ENCODE measurements around the gene PYDC1. TPM values are rescaled to one million over a fixed set of nuclear protein-coding genes. Genes with fewer than 3 reads are reported as not detected.

Gene PYDC1
- total and polyA plus RNA-seq, 2 donors = 1.3 to 10.1 TPM

- H3K27me3 ChIP-seq (ENCODE audit: control insufficient read depth in 2 of 2, insufficient read depth in 1 of 2, low read length in 1 of 2) = no peaks in the 10 kb centered on the region
- DNase-seq (ENCODE audit: low read depth in 6 of 9, low spot score in 9 of 9) = no peak
- no peak overlapping the region for H3K27ac ChIP-seq (ENCODE audit: low read depth in 1 of 2, low read length in 1 of 2)
- no peak overlapping the region for H3K4me3 ChIP-seq (ENCODE audit: low read length in 2 of 2)
- WGBS = 93% methylated on average over 5 of the region's 5 CpGs
- peaks cover 78 to 90% of the 10 kb centered on the region in 2 donors for H3K36me3 ChIP-seq (ENCODE audit: control insufficient read depth in 2 of 2, insufficient read depth in 2 of 2, low read length in 1 of 2)
- H3K4me1 ChIP-seq (ENCODE audit: control insufficient read depth in 2 of 2, insufficient read depth in 2 of 2, low read length in 2 of 2) = peaks cover 16 to 39% of the 10 kb centered on the region in 2 donors
- H3K9me3 ChIP-seq (ENCODE audit: control insufficient read depth in 2 of 2, insufficient read depth in 1 of 2, low read length in 1 of 2) = no peaks in the 10 kb centered on the region
These were observed 31.6 kb downstream of the PYDC1 start for GRCh38 chr16:31185339-31185738.

GRCh38 chr16:31184888-31185287 is 32.0 kb downstream of the PYDC1 start:
- DNase-seq (ENCODE audit: low read depth in 6 of 9, low spot score in 9 of 9) = no peak
- Histone ChIP-seq H3K4me1 (ENCODE audit: control insufficient read depth in 2 of 2, insufficient read depth in 2 of 2, low read length in 2 of 2) (peaks cover 16 to 39% of the 10 kb centered on the region in 2 donors), H3K9me3 (ENCODE audit: control insufficient read depth in 2 of 2, insufficient read depth in 1 of 2, low read length in 1 of 2) (no peaks in the 10 kb centered on the region), H3K27ac (ENCODE audit: low read depth in 1 of 2, low read length in 1 of 2) (no peak overlapping the region), H3K27me3 (ENCODE audit: control insufficient read depth in 2 of 2, insufficient read depth in 1 of 2, low read length in 1 of 2) (no peaks in the 10 kb centered on the region), H3K4me3 (ENCODE audit: low read length in 2 of 2) (no peak overlapping the region), H3K36me3 (ENCODE audit: control insufficient read depth in 2 of 2, insufficient read depth in 2 of 2, low read length in 1 of 2) (peaks cover 74 to 85% of the 10 kb centered on the region in 2 donors)
- 98% methylated on average over 14 of the region's 14 CpGs for whole genome bisulfite sequencing

- Histone ChIP-seq H3K27ac (ENCODE audit: low read depth in 1 of 2, low read length in 1 of 2) (no peak overlapping the region), H3K36me3 (ENCODE audit: control insufficient read depth in 2 of 2, insufficient read depth in 2 of 2, low read length in 1 of 2) (peaks cover 66 to 73% of the 10 kb centered on the region in 2 donors), H3K4me3 (ENCODE audit: low read length in 2 of 2) (no peak overlapping the region), H3K9me3 (ENCODE audit: control insufficient read depth in 2 of 2, insufficient read depth in 1 of 2, low read length in 1 of 2) (no peaks in the 10 kb centered on the region), H3K4me1 (ENCODE audit: control insufficient read depth in 2 of 2, insufficient read depth in 2 of 2, low read length in 2 of 2) (peaks cover 18 to 47% of the 10 kb centered on the region in 2 donors), H3K27me3 (ENCODE audit: control insufficient read depth in 2 of 2, insufficient read depth in 1 of 2, low read length in 1 of 2) (no peaks in the 10 kb centered on the region)
- 95% methylated on average over 10 of the region's 10 CpGs for WGBS
- no peak for DNase-seq (ENCODE audit: low read depth in 6 of 9, low spot score in 9 of 9)
These were observed 33.2 kb downstream of the PYDC1 start for GRCh38 chr16:31183432-31184428.

GRCh38 chr16:31182391-31182790 is 34.5 kb downstream of the PYDC1 start:
- Histone ChIP-seq H3K9me3 (ENCODE audit: control insufficient read depth in 2 of 2, insufficient read depth in 1 of 2, low read length in 1 of 2) (no peaks in the 10 kb centered on the region), H3K36me3 (ENCODE audit: control insufficient read depth in 2 of 2, insufficient read depth in 2 of 2, low read length in 1 of 2) (peaks cover 53 to 60% of the 10 kb centered on the region in 2 donors), H3K27me3 (ENCODE audit: control insufficient read depth in 2 of 2, insufficient read depth in 1 of 2, low read length in 1 of 2) (no peaks in the 10 kb centered on the region), H3K4me1 (ENCODE audit: control insufficient read depth in 2 of 2, insufficient read depth in 2 of 2, low read length in 2 of 2) (peaks cover 25 to 58% of the 10 kb centered on the region in 2 donors), H3K27ac (ENCODE audit: low read depth in 1 of 2, low read length in 1 of 2) (no peak overlapping the region), H3K4me3 (ENCODE audit: low read length in 2 of 2) (peak overlapping the region; percentile 90 to 99)
- 63% methylated on average over 7 of the region's 7 CpGs for WGBS
- DNase-seq (ENCODE audit: low read depth in 6 of 9, low spot score in 9 of 9) = no peak

- Histone ChIP-seq H3K4me1 (ENCODE audit: control insufficient read depth in 2 of 2, insufficient read depth in 2 of 2, low read length in 2 of 2) (peaks cover 34 to 69% of the 10 kb centered on the region in 2 donors), H3K27ac (ENCODE audit: low read depth in 1 of 2, low read length in 1 of 2) (peak overlapping the region; percentile 99 to 100)
These were observed 35.7 kb downstream of the PYDC1 start for GRCh38 chr16:31181102-31181830.

GRCh38 chr16:31179747-31180459 is 37.0 kb downstream of the PYDC1 start, which contains the start of gene FUS:
TSS of gene FUS (plus strand) at chr16:31180139. CDS start at chr16:31180215, 76 bp downstream.
- Histone ChIP-seq H3K4me1 (ENCODE audit: control insufficient read depth in 2 of 2, insufficient read depth in 2 of 2, low read length in 2 of 2) (peaks cover 30 to 59% of the 10 kb centered on the region in 2 donors), H3K9me3 (ENCODE audit: control insufficient read depth in 2 of 2, insufficient read depth in 1 of 2, low read length in 1 of 2) (no peaks in the 10 kb centered on the region), H3K27me3 (ENCODE audit: control insufficient read depth in 2 of 2, insufficient read depth in 1 of 2, low read length in 1 of 2) (no peaks in the 10 kb centered on the region), H3K27ac (ENCODE audit: low read depth in 1 of 2, low read length in 1 of 2) (peak within 1 kb of the TSS; percentile 99 to 100), H3K4me3 (ENCODE audit: low read length in 2 of 2) (peak within 1 kb of the TSS; percentile 90 to 99), H3K36me3 (ENCODE audit: control insufficient read depth in 2 of 2, insufficient read depth in 2 of 2, low read length in 1 of 2) (peaks cover 28 to 35% of the 10 kb centered on the region in 2 donors)
- under 1% methylated on average over 69 of the region's 69 CpGs for WGBS
- DNase-seq (ENCODE audit: low read depth in 6 of 9, low spot score in 9 of 9) = peak; percentile 86 to 98 (median 94)

More at GRCh38 chr16:31181102-31181830, 35.7 kb downstream of the PYDC1 start:
- no peaks in the 10 kb centered on the region for H3K27me3 ChIP-seq (ENCODE audit: control insufficient read depth in 2 of 2, insufficient read depth in 1 of 2, low read length in 1 of 2)
- 4% methylated on average over 31 of the region's 31 CpGs for WGBS
- H3K4me3 ChIP-seq (ENCODE audit: low read length in 2 of 2) = peak overlapping the region; percentile 90 to 99
- DNase-seq (ENCODE audit: low read depth in 6 of 9, low spot score in 9 of 9) = peak in 3 of 9 donors; percentile 25 to 57 (median 28)
- H3K36me3 ChIP-seq (ENCODE audit: control insufficient read depth in 2 of 2, insufficient read depth in 2 of 2, low read length in 1 of 2) = peaks cover 42 to 49% of the 10 kb centered on the region in 2 donors
- no peaks in the 10 kb centered on the region for H3K9me3 ChIP-seq (ENCODE audit: control insufficient read depth in 2 of 2, insufficient read depth in 1 of 2, low read length in 1 of 2)

- WGBS = 3% methylated on average over 27 of the region's 27 CpGs
- Histone ChIP-seq H3K36me3 (ENCODE audit: control insufficient read depth in 2 of 2, insufficient read depth in 2 of 2, low read length in 1 of 2) (peaks cover 22 to 30% of the 10 kb centered on the region in 2 donors), H3K27me3 (ENCODE audit: control insufficient read depth in 2 of 2, insufficient read depth in 1 of 2, low read length in 1 of 2) (no peaks in the 10 kb centered on the region), H3K4me3 (ENCODE audit: low read length in 2 of 2) (peak overlapping the region; percentile 90 to 99), H3K9me3 (ENCODE audit: control insufficient read depth in 2 of 2, insufficient read depth in 1 of 2, low read length in 1 of 2) (no peaks in the 10 kb centered on the region), H3K4me1 (ENCODE audit: control insufficient read depth in 2 of 2, insufficient read depth in 2 of 2, low read length in 2 of 2) (peaks cover 30 to 58% of the 10 kb centered on the region in 2 donors), H3K27ac (ENCODE audit: low read depth in 1 of 2, low read length in 1 of 2) (peak overlapping the region; percentile 99 to 100)
- peak in 2 of 9 donors; percentile 10 to 22 for DNase-seq (ENCODE audit: low read depth in 6 of 9, low spot score in 9 of 9)
These were observed 37.7 kb downstream of the PYDC1 start for GRCh38 chr16:31179219-31179746.

- Histone ChIP-seq H3K36me3 (ENCODE audit: control insufficient read depth in 2 of 2, insufficient read depth in 2 of 2, low read length in 1 of 2) (peaks cover under 1 to 8% of the 10 kb centered on the region in 2 donors), H3K4me1 (ENCODE audit: control insufficient read depth in 2 of 2, insufficient read depth in 2 of 2, low read length in 2 of 2) (peaks cover 19 to 41% of the 10 kb centered on the region in 2 donors), H3K9me3 (ENCODE audit: control insufficient read depth in 2 of 2, insufficient read depth in 1 of 2, low read length in 1 of 2) (no peaks in the 10 kb centered on the region), H3K27ac (ENCODE audit: low read depth in 1 of 2, low read length in 1 of 2) (peak overlapping the region; percentile 81 to 87), H3K27me3 (ENCODE audit: control insufficient read depth in 2 of 2, insufficient read depth in 1 of 2, low read length in 1 of 2) (no peaks in the 10 kb centered on the region), H3K4me3 (ENCODE audit: low read length in 2 of 2) (peak overlapping the region in 1 of 2 donors; percentile 13)
- 1% methylated on average over 3 of the region's 3 CpGs for WGBS
- DNase-seq (ENCODE audit: low read depth in 6 of 9, low spot score in 9 of 9) = peak in 8 of 9 donors; percentile 47 to 89 (median 66)
These were observed 39.8 kb downstream of the PYDC1 start for GRCh38 chr16:31177136-31177535.
